NB4 (cell line): ENCODE measurements around the gene SCART1.
"Not testable (repeated sequence)": the region's sequence is repeated elsewhere in the genome, so short reads cannot be mapped to it uniquely, and the experiment has no call there.

Source experiments
- CTCF ChIP-seq: IDR thresholded peaks from one replicate; pipeline ENCODE4 v1.5.1; 2012; ENCODE audit warnings: low read depth, low read length
- MAX ChIP-seq: IDR thresholded peaks from 2 replicates; pipeline ENCODE4 v1.6.1; 2011; ENCODE audit warnings: low read depth, low read length
- MYC ChIP-seq: IDR thresholded peaks from 2 replicates; pipeline ENCODE4 v1.6.1; 2011; ENCODE audit warnings: low read depth, low read length
- POLR2A ChIP-seq: IDR thresholded peaks from 2 replicates; pipeline ENCODE4 v1.6.1; 2011; ENCODE audit warnings: mild to moderate bottlenecking; ENCODE audit not compliant: insufficient read length; ENCODE audit errors: extremely low read depth

GRCh38 chr10:133429571-133429970 is 24.2 kb upstream of the SCART1 start:
- TF ChIP-seq CTCF, POLR2A, MYC, MAX: not testable (repeated sequence)
